Endodermal cell (in vitro differentiated cells): ENCODE results near the gene LEMD1. TPM values are rescaled to one million over a fixed set of nuclear protein-coding genes. Genes with fewer than 3 reads are reported as not detected.

Experiments
- DNase-seq: peaks from one replicate; pipeline ENCODE4 v3.0.0-alpha.2; 2017
- H3K27ac ChIP-seq: 2 replicates; pipeline ENCODE4 v1.5.1; 2013; ENCODE audit warnings: mild to moderate bottlenecking, low read depth, low read length, moderate library complexity
- H3K27me3 ChIP-seq: 2 replicates; pipeline ENCODE4 v1.6.1; 2013; ENCODE audit warnings: mild to moderate bottlenecking, low read length, moderate library complexity; ENCODE audit not compliant: insufficient read depth, control insufficient read depth, poor library complexity, severe bottlenecking
- H3K36me3 ChIP-seq: 2 replicates; pipeline ENCODE4 v1.7.0; 2013; ENCODE audit warnings: mild to moderate bottlenecking, low read length, moderate library complexity; ENCODE audit not compliant: control insufficient read depth, insufficient read depth
- H3K4me1 ChIP-seq: one replicate; pipeline ENCODE4 v1.7.0; 2013; ENCODE audit warnings: low read length; ENCODE audit not compliant: control insufficient read depth, insufficient read depth
- H3K4me3 ChIP-seq: 2 replicates; pipeline ENCODE4 v1.5.1; 2013; ENCODE audit warnings: mild to moderate bottlenecking, low read length, moderate library complexity
- H3K9ac ChIP-seq: 2 replicates; pipeline ENCODE4 v1.6.1; 2013; ENCODE audit warnings: mild to moderate bottlenecking, low read length, moderate library complexity; ENCODE audit not compliant: poor library complexity, severe bottlenecking; ENCODE audit errors: extremely low read depth
- H3K9me3 ChIP-seq: 2 replicates; pipeline ENCODE4 v1.6.1; 2013; ENCODE audit warnings: mild to moderate bottlenecking, low read length, moderate library complexity; ENCODE audit not compliant: control insufficient read depth
- H3K27ac Mint-ChIP-seq: 2 replicates; pipeline ENCODE4 v1.8.0; 2020; ENCODE audit warnings: mixed read lengths
- H3K27me3 Mint-ChIP-seq: 2 replicates; pipeline ENCODE4 v1.8.0; 2021; ENCODE audit warnings: mild to moderate bottlenecking, mixed read lengths; ENCODE audit not compliant: insufficient read depth
- H3K36me3 Mint-ChIP-seq: 2 replicates; pipeline ENCODE4 v1.8.0; 2020; ENCODE audit warnings: low read depth, mixed read lengths
- H3K4me1 Mint-ChIP-seq: 2 replicates; pipeline ENCODE4 v1.8.0; 2020; ENCODE audit warnings: mixed read lengths
- H3K4me3 Mint-ChIP-seq: 2 replicates; pipeline ENCODE4 v1.8.0; 2020; ENCODE audit warnings: mild to moderate bottlenecking, moderate library complexity, mixed read lengths
- H3K9me3 Mint-ChIP-seq: 2 replicates; pipeline ENCODE4 v1.8.0; 2020; ENCODE audit warnings: mild to moderate bottlenecking, mixed read lengths
- CTCF ChIP-seq: fragments of 200-600 bp; sonication (generic); conservative IDR thresholded peaks from 2 replicates; pipeline ENCODE4 v1.5.0; 2021; ENCODE audit warnings: antibody characterized with exemption, mild to moderate bottlenecking
- WGBS, 2 experiments: methylation state at CpG; one replicate each; pipeline versions ENCODE4 v1.1.5 to v1.1.7; 2013; ENCODE audit warnings: missing lambda C conversion rate in 2 of 2, mixed read lengths in 1 of 2; ENCODE audit not compliant: insufficient coverage in 1 of 2, insufficient read length in 1 of 2; 5-methylcytosine and 5-hydroxymethylcytosine counted together
- total RNA-seq, 2 donors: library from RNA; stranded (reverse); fragmentation: NEBNext Ultra II Directional in 1 of 2; extraction: Animal tissue kit (Norgen Biotek cat#: 25700) in 1 of 2; gene quantifications; 2 replicates in 1 of 2; 3 replicates in 1 of 2; pipeline ENCODE4 v1.2.1, GENCODE V29; 2021

LEMD1 gene
- total RNA-seq, 2 donors from 2014 or later: 13.5 to 16.7 TPM

- Histone ChIP-seq H3K36me3 (no peaks in the 10 kb centered on the region), H3K9me3 (no peaks in the 10 kb centered on the region), H3K4me1 (peaks cover 11% of the 10 kb centered on the region), H3K27me3 (no peaks in the 10 kb centered on the region), H3K9ac (no peak overlapping the region), H3K4me3 (no peak overlapping the region), H3K27ac (no peak overlapping the region)
- no peak for TF ChIP-seq CTCF
- H3K4me1 Mint-ChIP-seq: peaks cover 37% of the 10 kb centered on the region
- 84 to 89% methylated on average over 6 of the region's 6 CpGs for WGBS, 2 experiments
- H3K4me3 Mint-ChIP-seq: no peak overlapping the region
- H3K27ac Mint-ChIP-seq: no peak overlapping the region
- no peak for DNase-seq
- no peaks in the 10 kb centered on the region for H3K36me3 Mint-ChIP-seq
- H3K27me3 Mint-ChIP-seq: peaks cover 12% of the 10 kb centered on the region
- no peaks in the 10 kb centered on the region for H3K9me3 Mint-ChIP-seq
Observed at GRCh38 chr1:205353612-205354011, 68.2 kb downstream of the LEMD1 start.

- Mint-ChIP-seq H3K27ac (no peak overlapping the region), H3K27me3 (peaks cover 14% of the 10 kb centered on the region), H3K36me3 (no peaks in the 10 kb centered on the region), H3K4me3 (no peak overlapping the region), H3K9me3 (no peaks in the 10 kb centered on the region), H3K4me1 (peaks cover 41% of the 10 kb centered on the region)
- H3K4me1 ChIP-seq: peaks cover 11% of the 10 kb centered on the region
- no peak for TF ChIP-seq CTCF
- H3K4me3 ChIP-seq: no peak overlapping the region
- 95% methylated on average over 4 of the region's 4 CpGs for WGBS, 2 experiments
- H3K9ac ChIP-seq: no peak overlapping the region
- no peaks in the 10 kb centered on the region for H3K36me3 ChIP-seq
- no peaks in the 10 kb centered on the region for H3K9me3 ChIP-seq
- H3K27me3 ChIP-seq: no peaks in the 10 kb centered on the region
- DNase-seq: no peak
- H3K27ac ChIP-seq: peak overlapping the region; percentile 85
Observed at GRCh38 chr1:205353191-205353590, 68.7 kb downstream of the LEMD1 start.

- H3K9ac ChIP-seq: no peak overlapping the region
- no peak for TF ChIP-seq CTCF
- peaks cover 11% of the 10 kb centered on the region for H3K4me1 ChIP-seq
- H3K4me1 Mint-ChIP-seq: peaks cover 45% of the 10 kb centered on the region
- no peak overlapping the region for H3K4me3 Mint-ChIP-seq
- DNase-seq: peak; percentile 84
- no peaks in the 10 kb centered on the region for H3K36me3 Mint-ChIP-seq
- H3K27me3 Mint-ChIP-seq: peaks cover 16% of the 10 kb centered on the region
- no peaks in the 10 kb centered on the region for H3K9me3 Mint-ChIP-seq
- H3K27ac ChIP-seq: peak overlapping the region; percentile 90
- WGBS, 2 experiments: 82 to 83% methylated on average over 9 to 11 of the region's 11 CpGs
- H3K36me3 ChIP-seq: no peaks in the 10 kb centered on the region
- H3K27ac Mint-ChIP-seq: no peak overlapping the region
- no peaks in the 10 kb centered on the region for H3K9me3 ChIP-seq
- H3K27me3 ChIP-seq: no peaks in the 10 kb centered on the region
- H3K4me3 ChIP-seq: no peak overlapping the region
Observed at GRCh38 chr1:205351984-205352713, 69.7 kb downstream of the LEMD1 start.
